K562 (cell line): ENCODE results near the gene FILIP1L. TPM values are rescaled to one million over a fixed set of nuclear protein-coding genes. Genes with fewer than 3 reads are reported as not detected.

Experiments
- ATAC-seq: fragments of 200-7000 bp; cut with Tn5 transposase; 3 replicates; pipeline ENCODE4 v1.9.1; 2020; ENCODE audit warnings: moderate library complexity
- BruUV-seq: library from RNA; stranded (reverse); fragments of 400-500 nt; replicated peaks from 2 replicates; lab custom pipeline; 2021; lab: Mats Ljungman, UMichigan
- CTCF ChIA-PET: fragments of 300-600 bp; formaldehyde crosslinking; extraction: SDS; loops from one replicate; lab custom pipeline; 2021; ENCODE audit warnings: low intra/inter-chr PET ratio; lab: Yijun Ruan, JAX
- POLR2A ChIA-PET: fragments of 300-600, 350-650 bp; sonication (Branson Sonifier 250); formaldehyde crosslinking; extraction: SDS; loops from one replicate; lab custom pipeline; 2021; ENCODE audit warnings: antibody characterized with exemption, inconsistent platforms; lab: Yijun Ruan, JAX
- DNase-seq, 4 experiments: peaks; one replicate each; pipeline versions ENCODE4 v3.0.0 to v3.0.0-alpha.2; 2011 to 2018; ENCODE audit warnings: low spot score in 3 of 4, mixed read lengths in 3 of 4; ENCODE audit errors: extremely low read depth in 1 of 4
- FAIRE-seq: peaks from 2 replicates; lab custom pipeline; 2011; peaks lifted over from hg19 to GRCh38; lab: Jason Lieb, UNC
- H2AFZ ChIP-seq: 2 replicates; pipeline ENCODE4 v1.6.0; 2011; ENCODE audit warnings: low read depth, low read length, control low read depth, inconsistent platforms
- H3K27ac ChIP-seq: fragments of 200-600 bp; 3 replicates; pipeline ENCODE4 v1.8.0; 2011; ENCODE audit warnings: low read depth, mild to moderate bottlenecking, control low read depth, inconsistent platforms, low read length, moderate library complexity, mixed read lengths; ENCODE audit errors: extremely low read depth
- H3K27me3 ChIP-seq, 2 experiments: fragments of 300-600 bp in 1 of 2; 2 replicates in 1 of 2; 3 replicates in 1 of 2; pipeline versions ENCODE4 v1.6.0 to v1.8.0; 2011; ENCODE audit warnings: inconsistent platforms in 2 of 2, low read length in 2 of 2, mild to moderate bottlenecking in 1 of 2, mixed read lengths in 1 of 2, moderate library complexity in 1 of 2; ENCODE audit not compliant: control insufficient read depth in 2 of 2, insufficient read depth in 2 of 2
- H3K36me3 ChIP-seq: fragments of 300-600 bp; 3 replicates; pipeline ENCODE4 v1.8.0; 2011; ENCODE audit warnings: mild to moderate bottlenecking, low read length, inconsistent platforms; ENCODE audit not compliant: control insufficient read depth, insufficient read depth
- H3K4me1 ChIP-seq, 2 experiments: fragments of 200-600 bp in 1 of 2; replicated peaks in 1 of 2; 2 replicates in 1 of 2; 3 replicates in 1 of 2; pipeline versions ENCODE4 v1.5.1 to v1.8.0; 2011; ENCODE audit warnings: inconsistent platforms in 2 of 2, low read length in 2 of 2, mild to moderate bottlenecking in 1 of 2, mixed read lengths in 1 of 2, moderate library complexity in 1 of 2; ENCODE audit not compliant: control insufficient read depth in 2 of 2, insufficient read depth in 2 of 2
- H3K4me2 ChIP-seq: 2 replicates; pipeline ENCODE4 v1.6.1; 2011; ENCODE audit warnings: low read length, control low read depth, inconsistent platforms, mixed read lengths; ENCODE audit not compliant: insufficient read depth
- H3K4me3 ChIP-seq: fragments of 200-600 bp; sonication (generic), shearing (Covaris generic); 2 replicates; pipeline ENCODE4 v1.5.1; 2016; ENCODE audit warnings: control low read depth, inconsistent platforms
- H3K79me2 ChIP-seq: fragments of 200-600 bp; 3 replicates; pipeline ENCODE4 v1.8.0; 2011; ENCODE audit warnings: low read length, inconsistent platforms; ENCODE audit not compliant: control insufficient read depth, insufficient read depth
- H3K9ac ChIP-seq, 2 experiments: 2 replicates each; pipeline versions ENCODE4 v1.6.0 to v1.6.1; 2011; ENCODE audit warnings: low read depth in 2 of 2, low read length in 2 of 2, control low read depth in 1 of 2, inconsistent platforms in 1 of 2, mild to moderate bottlenecking in 1 of 2, mixed read lengths in 1 of 2; ENCODE audit not compliant: insufficient read depth in 1 of 2
- H3K9me1 ChIP-seq: one replicate; pipeline ENCODE4 v1.6.0; 2011; ENCODE audit warnings: inconsistent platforms, mild to moderate bottlenecking, low read length, moderate library complexity; ENCODE audit not compliant: control insufficient read depth, insufficient read depth
- H3K9me3 ChIP-seq: replicated peaks from 2 replicates; pipeline ENCODE4 v1.5.1; 2011; ENCODE audit warnings: low read depth, low read length, inconsistent platforms; ENCODE audit not compliant: control insufficient read depth, insufficient read depth
- H4K20me1 ChIP-seq: replicated peaks from 2 replicates; pipeline ENCODE4 v1.6.1; 2011; ENCODE audit warnings: low read length, inconsistent platforms, mixed read lengths; ENCODE audit not compliant: control insufficient read depth, insufficient read depth
- AFF1 ChIP-seq, 2 experiments: fragments of 450-650 bp; IDR thresholded peaks; 2 replicates each; pipeline ENCODE4 v1.6.1; 2018; ENCODE audit warnings: mild to moderate bottlenecking in 2 of 2, low read depth in 1 of 2; ENCODE audit not compliant: partially characterized antibody in 2 of 2
- CHCHD3 ChIP-seq: fragments of 250-450 bp; sonication (Bioruptor Pico); IDR thresholded peaks from 2 replicates; pipeline ENCODE4 v2.1.2; 2022; ENCODE audit warnings: mild to moderate bottlenecking
- ESRRB ChIP-seq: fragments of 250-450 bp; sonication (Bioruptor Pico); IDR thresholded peaks from 2 replicates; pipeline ENCODE4 v1.5.0; 2020; ENCODE audit warnings: mild to moderate bottlenecking, moderate library complexity, borderline replicate concordance
- GTF2A2 ChIP-seq: IDR thresholded peaks from 2 replicates; pipeline ENCODE4 v1.6.1; 2016; ENCODE audit warnings: mild to moderate bottlenecking, missing genetic modification characterization, missing compliant biosample characterization
- HCFC1 ChIP-seq: IDR thresholded peaks from 2 replicates; pipeline ENCODE4 v1.6.1; 2012; ENCODE audit warnings: low read depth, low read length, improper control_type of control experiment
- KDM4B ChIP-seq, 2 experiments: fragments of 450-650 bp in 1 of 2; sonication (generic) in 1 of 2; IDR thresholded peaks; 2 replicates each; pipeline ENCODE4 v1.6.1; 2016 to 2017; ENCODE audit warnings: borderline replicate concordance in 2 of 2, antibody characterized with exemption in 1 of 2, low read depth in 1 of 2, mild to moderate bottlenecking in 1 of 2
- SAP30 ChIP-seq: fragments of 200-600 bp; sonication (generic); IDR thresholded peaks from 2 replicates; pipeline ENCODE4 v1.6.1; 2012; ENCODE audit warnings: borderline replicate concordance, low read depth, mild to moderate bottlenecking, moderate library complexity, low read length, control low read depth, inconsistent platforms; ENCODE audit not compliant: insufficient read depth, poor library complexity, severe bottlenecking
- TAF7 ChIP-seq: fragments of 450-650 bp; IDR thresholded peaks from 2 replicates; pipeline ENCODE4 v1.6.1; 2016; ENCODE audit warnings: missing genetic modification characterization, missing compliant biosample characterization
- TEAD1 ChIP-seq, 2 experiments: fragments of 450-650 bp in 1 of 2; sonication (generic) in 1 of 2; formaldehyde crosslinking; IDR thresholded peaks; 2 replicates each; pipeline versions ENCODE4 v1.4.0 to v1.8.0; 2020 to 2022; ENCODE audit warnings: mild to moderate bottlenecking in 2 of 2, missing genetic modification reagents in 1 of 2
- ZBTB9 ChIP-seq: fragments of 450-650 bp; formaldehyde crosslinking; IDR thresholded peaks from 2 replicates; pipeline ENCODE4 v1.4.0; 2020; ENCODE audit warnings: mild to moderate bottlenecking, moderate library complexity
- ZNF212 ChIP-seq: fragments of 450-650 bp; formaldehyde crosslinking; IDR thresholded peaks from 2 replicates; pipeline ENCODE4 v1.4.0; 2020; ENCODE audit warnings: mild to moderate bottlenecking
- ZNF224 ChIP-seq: sonication (generic); formaldehyde crosslinking; IDR thresholded peaks from 2 replicates; pipeline ENCODE4 v1.8.0; 2022; ENCODE audit warnings: mild to moderate bottlenecking, missing genetic modification reagents
- ZNF507 ChIP-seq: conservative IDR thresholded peaks from 2 replicates; pipeline ENCODE4 v1.6.1; 2017; ENCODE audit warnings: missing genetic modification characterization, missing compliant biosample characterization
- ZNF696 ChIP-seq: fragments of 250-450 bp; sonication (Bioruptor Pico); conservative IDR thresholded peaks from 2 replicates; pipeline ENCODE4 v1.4.0; 2020; ENCODE audit warnings: mild to moderate bottlenecking, moderate library complexity
- ZNF764 ChIP-seq: fragments of 250-450 bp; sonication (Bioruptor Pico); IDR thresholded peaks from 2 replicates; pipeline ENCODE4 v1.4.0; 2020; ENCODE audit warnings: low read depth, mild to moderate bottlenecking, moderate library complexity
- ZSCAN32 ChIP-seq: fragments of 450-650 bp; formaldehyde crosslinking; IDR thresholded peaks from 2 replicates; pipeline ENCODE4 v1.4.0; 2020; ENCODE audit warnings: mild to moderate bottlenecking, moderate library complexity
- WGBS: fragments of 100-300 bp; shearing (Covaris generic); methylation state at CpG from one replicate; pipeline ENCODE4 v1.1.6; 2016; ENCODE audit warnings: low coverage, mixed read lengths; ENCODE audit not compliant: insufficient coverage; ENCODE audit errors: missing lambda C conversion rate; 5-methylcytosine and 5-hydroxymethylcytosine counted together
- in situ Hi-C: fragments of 300-500 bp; cut with MboI; formaldehyde crosslinking; loops from 4 replicates; pipeline ENCODE4 v1.15.0; 2018; ENCODE audit warnings: inconsistent platforms, mixed read lengths
- intact Hi-C: fragments of 100-400 bp; cut with micrococcal nuclease; formaldehyde crosslinking; loops from 2 replicates; pipeline ENCODE4 v1.14.2; 2022
- polyA plus RNA-seq, 8 experiments: library from polyadenylated mRNA; depleted of rRNA in 4 of 8; stranded (reverse) in 5 of 8; unstranded in 3 of 8; fragments of >200 nt; fragmentation: Nextera tagmentation in 2 of 8; fragmentation: Illumina TruSeq in 1 of 8; extraction: Ambion mirVana in 2 of 8; extraction: Trizol in 1 of 8; gene quantifications; 2 replicates each; pipeline versions ENCODE4 v1.2.1 to v1.2.3, GENCODE V29; 2011 to 2014; ENCODE audit warnings: inconsistent platforms in 1 of 8, missing spikeins in 1 of 8
- total RNA-seq, 7 experiments: library from RNA; depleted of rRNA in 6 of 7; stranded (reverse); fragments of >200 nt in 6 of 7; fragmentation: Illumina TruSeq in 2 of 7; extraction: Trizol in 2 of 7; gene quantifications; 2 replicates each; pipeline versions ENCODE4 v1.2.1 to v1.2.3, GENCODE V29; 2011 to 2021; ENCODE audit warnings: low replicate concordance in 1 of 7

Gene FILIP1L
- total and polyA plus RNA-seq, 9 of the 15 experiments (the other 6 are each of a cell fraction or from before 2014, with no cell fraction given), result 0.50 to 2.1 (median 1.1) TPM

GRCh38 chr3:99999536-99999935, 114.8 kb downstream of the FILIP1L start (continued):
- TF ChIP-seq AFF1 (IDR thresholded peaks at IDR 0.05; ENCODE audit: low read depth in 1 of 2, partially characterized antibody in 2 of 2), result no peak
- no peak for TF ChIP-seq TEAD1 (CRISPR knock-in tag; IDR thresholded peaks at IDR 0.05)
- no peak for TF ChIP-seq GTF2A2
- TF ChIP-seq, all 486 proteins: peak for 0

- intact Hi-C loops (no loop called here), in situ Hi-C loops (no loop called here)
- H2AFZ ChIP-seq, result no peak overlapping the region
- no peak overlapping the region for H3K27ac ChIP-seq
- no TSS peak for BruUV-seq
- H3K4me1 ChIP-seq, result no peaks in the 10 kb centered on the region; a peak in 1 of 5 replicates
- no peaks in the 10 kb centered on the region for H3K27me3 ChIP-seq
- no peak for DNase-seq
- ChIA-PET POLR2A (no interaction called here), CTCF (no interaction called here)
- no peak for ATAC-seq
- no peak for FAIRE-seq
- H3K9me1 ChIP-seq, result no peaks in the 10 kb centered on the region
- no peaks in the 10 kb centered on the region; the same call in 1 of the 2 replicates for H3K9me3 ChIP-seq
- H3K36me3 ChIP-seq, result no peaks in the 10 kb centered on the region
- H3K4me2 ChIP-seq, result no peak overlapping the region
- WGBS, result 94% methylated on average over 2 of the region's 2 CpGs
- no peak overlapping the region for H3K4me3 ChIP-seq
- no peak overlapping the region for H3K9ac ChIP-seq
- 0 out of 3 replicates have a peak, but pooled peaks cover 9% of the 10 kb centered on the region for H3K79me2 ChIP-seq
- no peaks in the 10 kb centered on the region for H4K20me1 ChIP-seq
- no peak for TF ChIP-seq ZNF212 (CRISPR knock-in tag)
- no peak for TF ChIP-seq SAP30
- TF ChIP-seq HCFC1, result no peak
- no peak for TF ChIP-seq ZNF224
- TF ChIP-seq ZNF507 (tag), result no peak
- no peak for TF ChIP-seq TAF7
- TF ChIP-seq KDM4B (IDR thresholded peaks at IDR 0.05; ENCODE audit: borderline replicate concordance in 2 of 2, low read depth in 1 of 2), result no peak
- TF ChIP-seq ESRRB (CRISPR knock-in tag), result no peak
- no peak for TF ChIP-seq CHCHD3 (CRISPR knock-in tag)
- no peak for TF ChIP-seq ZNF696 (CRISPR knock-in tag)
- TF ChIP-seq ZNF764 (CRISPR knock-in tag), result no peak
- TF ChIP-seq ZSCAN32, result no peak
- no peak for TF ChIP-seq ZBTB9 (CRISPR knock-in tag)
These were observed 117.0 kb downstream of the FILIP1L start for GRCh38 chr3:99997293-99997692.
